AG04449 (cell line): ENCODE data around the gene VWA5A.

Experiments
- CTCF ChIA-PET: fragments of 350-600 bp; formaldehyde crosslinking; extraction: SDS; loops from one replicate; lab custom pipeline; 2021; ENCODE audit warnings: antibody characterized with exemption; lab: Yijun Ruan, JAX
- POLR2A ChIA-PET: fragments of 400-600, 350-600 bp; formaldehyde crosslinking; extraction: SDS; loops from one replicate; lab custom pipeline; 2020; ENCODE audit warnings: antibody characterized with exemption, inconsistent platforms; lab: Yijun Ruan, JAX
- DNase-seq: peaks from one replicate; pipeline ENCODE4 v3.0.0-alpha.2; 2010; ENCODE audit warnings: low read depth, low spot score
- H3K4me3 ChIP-seq: 2 replicates; pipeline ENCODE4 v1.5.1; 2011; ENCODE audit warnings: low read depth, mild to moderate bottlenecking, control low read depth, low read length
- TF ChIP-seq, protein P1 (sequence below): IDR thresholded peaks from one replicate; pipeline ENCODE4 v1.5.1; 2011; ENCODE audit warnings: mild to moderate bottlenecking, moderate library complexity, low read length, control low read depth, inconsistent platforms; ENCODE audit not compliant: insufficient read depth; ENCODE audit errors: missing control alignments

Gene VWA5A

DNA sequence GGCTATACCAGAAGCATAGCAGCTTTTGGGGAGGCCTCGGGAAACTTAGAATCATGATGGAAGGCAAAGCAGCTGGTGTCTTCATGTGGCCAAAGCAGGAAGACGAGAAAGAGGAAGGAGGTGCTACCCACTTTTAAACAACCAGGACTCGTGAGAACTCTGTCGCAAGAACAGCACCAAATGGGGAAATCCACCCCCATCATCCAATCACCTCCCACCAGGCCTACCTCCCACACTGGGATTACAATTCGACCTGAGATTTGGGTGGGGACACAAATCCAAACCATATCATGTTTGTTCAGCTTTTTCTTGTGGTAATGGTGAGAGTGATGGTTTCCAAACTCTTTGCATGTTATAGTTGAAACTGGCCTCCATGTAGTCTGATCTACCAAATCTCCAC is 35.4 kb downstream of the VWA5A start:
- DNase-seq = no peak
- TF ChIP-seq, protein P1, sequence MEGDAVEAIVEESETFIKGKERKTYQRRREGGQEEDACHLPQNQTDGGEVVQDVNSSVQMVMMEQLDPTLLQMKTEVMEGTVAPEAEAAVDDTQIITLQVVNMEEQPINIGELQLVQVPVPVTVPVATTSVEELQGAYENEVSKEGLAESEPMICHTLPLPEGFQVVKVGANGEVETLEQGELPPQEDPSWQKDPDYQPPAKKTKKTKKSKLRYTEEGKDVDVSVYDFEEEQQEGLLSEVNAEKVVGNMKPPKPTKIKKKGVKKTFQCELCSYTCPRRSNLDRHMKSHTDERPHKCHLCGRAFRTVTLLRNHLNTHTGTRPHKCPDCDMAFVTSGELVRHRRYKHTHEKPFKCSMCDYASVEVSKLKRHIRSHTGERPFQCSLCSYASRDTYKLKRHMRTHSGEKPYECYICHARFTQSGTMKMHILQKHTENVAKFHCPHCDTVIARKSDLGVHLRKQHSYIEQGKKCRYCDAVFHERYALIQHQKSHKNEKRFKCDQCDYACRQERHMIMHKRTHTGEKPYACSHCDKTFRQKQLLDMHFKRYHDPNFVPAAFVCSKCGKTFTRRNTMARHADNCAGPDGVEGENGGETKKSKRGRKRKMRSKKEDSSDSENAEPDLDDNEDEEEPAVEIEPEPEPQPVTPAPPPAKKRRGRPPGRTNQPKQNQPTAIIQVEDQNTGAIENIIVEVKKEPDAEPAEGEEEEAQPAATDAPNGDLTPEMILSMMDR = no peak
- POLR2A ChIA-PET = no interaction called here
- CTCF ChIA-PET = no interaction called here
- no peak overlapping the region for H3K4me3 ChIP-seq

DNA sequence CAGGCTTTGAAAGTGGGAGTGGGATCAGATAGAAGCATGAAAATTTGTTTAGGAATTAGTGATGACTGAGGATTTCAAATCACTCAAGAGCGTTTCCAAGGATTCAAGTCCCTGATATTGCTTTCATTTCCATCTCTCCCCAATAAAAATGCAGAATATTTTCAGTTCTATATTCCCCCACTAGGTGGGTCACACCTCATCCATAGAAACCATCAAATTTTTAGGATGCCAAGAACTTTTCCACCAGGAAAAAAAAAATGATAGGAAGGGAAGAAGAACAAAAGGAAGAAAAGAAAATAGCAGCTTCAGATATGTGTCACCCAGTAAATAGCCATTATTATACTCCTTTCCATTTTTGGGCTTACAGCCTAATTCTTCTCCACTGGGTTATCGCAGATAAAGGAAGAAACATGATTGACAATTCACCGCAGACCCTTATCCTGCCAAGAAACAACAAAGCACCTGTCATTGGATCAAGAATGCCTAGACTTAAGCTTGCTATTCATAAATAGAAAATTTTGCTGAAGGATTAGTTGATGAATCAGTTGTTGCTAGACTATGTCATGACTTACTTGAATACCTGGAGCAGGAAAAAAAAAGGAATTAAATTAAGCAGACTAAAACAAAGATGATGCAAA is 37.6 kb downstream of the VWA5A start:
- ChIA-PET POLR2A (no interaction called here), CTCF (no interaction called here)
- TF ChIP-seq, protein P1 = no peak
- DNase-seq = no peak
- no peak overlapping the region for H3K4me3 ChIP-seq

DNA sequence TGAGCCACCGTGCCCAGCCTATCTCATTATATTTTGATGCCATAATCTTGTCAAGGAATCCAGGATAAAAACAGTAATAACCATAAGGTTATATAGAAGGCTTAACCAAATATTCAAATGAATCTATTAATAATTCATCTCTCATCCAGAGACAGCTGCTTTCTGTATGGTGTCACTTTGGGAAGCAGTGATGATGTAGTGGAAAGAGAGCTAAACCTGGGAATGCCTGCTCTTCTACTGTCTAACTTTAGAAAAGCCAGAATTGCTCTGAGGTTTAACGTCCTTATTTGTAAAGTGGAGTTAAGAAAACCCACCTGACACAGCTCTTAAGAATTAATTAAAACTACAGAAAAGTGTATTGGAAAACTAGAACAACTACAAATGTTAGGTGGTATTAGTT is 38.6 kb downstream of the VWA5A start:
- no peak overlapping the region for H3K4me3 ChIP-seq
- DNase-seq = no peak
- TF ChIP-seq, protein P1 = no peak
- CTCF ChIA-PET = no interaction called here
- POLR2A ChIA-PET = no interaction called here

DNA sequence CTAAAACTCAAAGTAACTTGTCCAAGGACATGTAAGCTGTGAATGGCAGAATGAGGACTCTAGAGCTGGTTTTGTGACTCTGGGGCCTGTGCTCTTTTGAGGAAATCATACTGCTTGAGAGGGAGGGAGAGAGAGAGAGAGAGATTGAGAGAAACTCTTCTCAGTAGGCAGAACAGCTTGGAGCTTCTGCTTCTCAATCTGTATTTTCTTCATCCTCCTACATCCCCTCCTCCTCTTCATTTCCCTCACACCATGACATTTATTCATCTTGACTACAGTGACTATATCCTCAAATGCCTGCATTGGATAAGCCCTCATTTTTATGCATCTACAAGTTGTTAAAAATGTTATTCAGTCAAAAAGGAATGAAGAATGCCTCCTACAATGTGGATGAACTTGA is 44.2 kb downstream of the VWA5A start:
- ChIA-PET CTCF (no interaction called here), POLR2A (no interaction called here)
- DNase-seq = no peak
- TF ChIP-seq, protein P1 = no peak
- no peak overlapping the region for H3K4me3 ChIP-seq

DNA sequence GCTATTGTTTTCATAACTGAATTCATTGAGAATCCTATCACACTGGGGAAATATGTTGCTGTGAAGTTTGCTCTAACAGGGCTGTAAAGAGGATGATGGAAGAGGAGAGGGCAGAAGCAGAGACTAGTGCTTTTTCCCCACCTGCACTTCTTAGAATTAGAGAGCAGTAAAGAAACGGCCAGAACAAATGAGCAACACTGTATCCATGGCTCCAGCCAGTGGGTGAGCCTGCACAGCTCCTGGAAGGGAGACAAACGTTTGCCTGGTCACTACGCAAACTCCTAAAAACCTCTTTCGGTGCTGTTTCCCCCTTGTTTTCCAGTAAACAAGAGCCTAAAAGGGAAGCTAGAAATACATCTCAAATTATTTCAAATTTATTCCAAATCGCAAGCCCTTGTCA is 45.7 kb downstream of the VWA5A start:
- H3K4me3 ChIP-seq = no peak overlapping the region
- DNase-seq = no peak
- CTCF ChIA-PET = no interaction called here
- POLR2A ChIA-PET = no interaction called here
- TF ChIP-seq, protein P1 = no peak

DNA sequence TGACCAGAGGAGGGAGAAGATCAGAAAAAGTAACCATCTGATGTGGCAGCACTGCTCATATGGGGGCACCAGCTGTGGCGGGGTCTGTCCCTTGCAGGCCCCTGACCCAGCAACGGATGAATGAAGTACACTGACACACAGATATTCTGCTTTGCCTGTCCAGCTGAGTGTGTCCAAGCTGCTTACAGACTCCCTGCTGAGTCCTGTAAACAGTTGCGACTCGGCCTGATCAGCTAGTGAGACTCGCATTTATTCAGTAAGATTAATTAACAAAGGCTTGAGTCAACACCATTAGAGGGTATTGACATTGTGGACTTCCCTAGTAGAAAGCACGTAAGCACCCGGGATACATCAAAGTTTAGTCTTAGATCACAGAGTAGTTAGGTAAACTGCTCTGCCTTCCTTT is 52.6 kb downstream of the VWA5A start:
- ChIA-PET CTCF (no interaction called here), POLR2A (no interaction called here)
- no peak overlapping the region for H3K4me3 ChIP-seq
- TF ChIP-seq, protein P1 = no peak
- no peak for DNase-seq
